Vagina (tissue), 2 donors: ENCODE measurements around the gene DHX57. TPM values are rescaled to one million over a fixed set of nuclear protein-coding genes. Genes with fewer than 3 reads are reported as not detected.
"Not testable (repeated sequence)": the region's sequence is repeated elsewhere in the genome, so short reads cannot be mapped to it uniquely, and the experiment has no call there.

Experiments used
- DNase-seq, 2 donors: peaks; one replicate each; pipeline ENCODE4 v3.0.0-alpha.2; 2017; ENCODE audit errors: extremely low spot score in 2 of 2
- H3K27ac ChIP-seq: fragments of 200-600 bp; sonication (generic); one replicate; pipeline ENCODE4 v1.5.1; 2019
- H3K27me3 ChIP-seq: fragments of 200-600 bp; sonication (generic); one replicate; pipeline ENCODE4 v1.5.1; 2019
- H3K36me3 ChIP-seq, 2 donors: fragments of 200-600 bp; sonication (generic); one replicate each; pipeline ENCODE4 v1.5.1; 2017 to 2019
- H3K4me1 ChIP-seq: fragments of 200-600 bp; sonication (generic); one replicate; pipeline ENCODE4 v1.5.1; 2019
- H3K4me3 ChIP-seq, 2 donors: fragments of 200-600 bp; sonication (generic); 1 replicate in 1 of 2; 2 replicates in 1 of 2; pipeline ENCODE4 v1.5.1; 2016 to 2019
- H3K9me3 ChIP-seq: fragments of 200-600 bp; sonication (generic); one replicate; pipeline ENCODE4 v1.5.1; 2019
- CTCF ChIP-seq, 3 experiments: fragments of 450-650 bp in 2 of 3; fragments of 200-600 bp in 1 of 3; sonication (generic) in 1 of 3; IDR thresholded peaks; one replicate each; pipeline ENCODE4 v1.5.1; 2017 to 2019; ENCODE audit warnings: antibody characterized with exemption in 3 of 3, mild to moderate bottlenecking in 2 of 3, moderate library complexity in 2 of 3
- POLR2A ChIP-seq, 2 donors: fragments of 450-650 bp; IDR thresholded peaks; one replicate each; pipeline ENCODE4 v1.6.1; 2017; ENCODE audit warnings: antibody characterized with exemption in 2 of 2, mild to moderate bottlenecking in 2 of 2, moderate library complexity in 2 of 2
- POLR2AphosphoS5 ChIP-seq, 2 donors: sonication (generic); formaldehyde crosslinking; IDR thresholded peaks; one replicate each; pipeline ENCODE4 v1.9.0; 2017; ENCODE audit warnings: antibody characterized with exemption in 2 of 2, mild to moderate bottlenecking in 2 of 2, low read depth in 1 of 2; ENCODE audit not compliant: insufficient read depth in 1 of 2
- intact Hi-C: fragments of 100-400 bp; cut with DNase I; formaldehyde crosslinking; loops from one replicate; pipeline ENCODE4 v1.15.1; 2023
- total RNA-seq: library from RNA; depleted of rRNA; stranded (reverse); fragments of >200 nt; gene quantifications from one replicate; pipeline ENCODE4 v1.2.3, GENCODE V29; 2016

DHX57 gene
- total RNA-seq, 1 donor from 2014 or later: 10.6 TPM

DNA sequence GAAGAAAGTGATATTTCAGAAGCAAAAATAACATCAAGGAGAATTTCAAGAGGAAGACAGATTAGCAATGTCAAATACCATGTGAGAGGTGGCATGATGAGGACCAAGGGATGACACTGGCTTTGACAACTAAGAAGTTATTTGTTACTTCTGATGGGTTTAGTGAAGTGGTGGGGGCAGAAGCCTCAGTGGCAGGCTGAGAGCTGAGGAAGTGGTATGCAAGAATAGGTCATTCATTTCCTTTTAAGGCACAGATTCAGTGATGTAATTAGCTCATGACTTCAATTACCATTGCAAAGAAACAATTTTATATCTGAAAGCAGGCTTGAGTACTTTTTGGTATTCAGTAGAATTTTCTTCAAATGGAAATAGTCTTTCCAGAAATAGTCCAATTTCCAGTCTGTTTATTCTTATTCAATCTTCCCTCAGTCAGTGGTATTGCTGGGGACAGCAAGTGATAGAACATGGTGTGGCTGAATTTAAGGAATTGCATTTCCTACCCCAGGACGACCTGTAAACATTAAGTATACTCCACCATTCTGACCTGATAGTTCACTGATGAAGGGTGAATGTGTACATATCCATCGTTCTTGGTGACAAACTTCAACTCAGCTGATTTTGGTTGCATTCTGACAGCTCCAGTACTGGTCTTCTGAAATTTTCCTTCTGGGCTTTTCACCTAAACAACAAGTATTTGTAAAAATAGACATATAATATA is 69.6 kb downstream of the DHX57 start:
- intact Hi-C loops: no loop called here
- H3K9me3 ChIP-seq: no peaks in the 10 kb centered on the region
- no peak overlapping the region for H3K4me3 ChIP-seq
- no peak for DNase-seq
- H3K36me3 ChIP-seq: peaks cover 0 to 26% of the 10 kb centered on the region in 2 donors
- H3K4me1 ChIP-seq: no peaks in the 10 kb centered on the region
- H3K27me3 ChIP-seq: no peaks in the 10 kb centered on the region
- H3K27ac ChIP-seq: peak overlapping the region; percentile 51
- TF ChIP-seq POLR2AphosphoS5 (IDR thresholded peaks at IDR 0.05; ENCODE audit: insufficient read depth in 1 of 2, low read depth in 1 of 2) (no peak), CTCF (IDR thresholded peaks at IDR 0.05) (no peak), POLR2A (IDR thresholded peaks at IDR 0.05) (no peak)

GRCh38 chr2:38797953-38798352 is 77.8 kb downstream of the DHX57 start:
- H3K27ac ChIP-seq: no peak overlapping the region
- intact Hi-C loops: no loop called here
- H3K9me3 ChIP-seq: no peaks in the 10 kb centered on the region
- H3K4me3 ChIP-seq: no peak overlapping the region
- H3K36me3 ChIP-seq: no peaks in the 10 kb centered on the region
- DNase-seq: no peak
- TF ChIP-seq POLR2A (IDR thresholded peaks at IDR 0.05): no peak
- TF ChIP-seq CTCF (IDR thresholded peaks at IDR 0.05): no peak
- TF ChIP-seq POLR2AphosphoS5 (IDR thresholded peaks at IDR 0.05; ENCODE audit: insufficient read depth in 1 of 2, low read depth in 1 of 2): no peak
- no peaks in the 10 kb centered on the region for H3K4me1 ChIP-seq
- no peaks in the 10 kb centered on the region for H3K27me3 ChIP-seq

DNA sequence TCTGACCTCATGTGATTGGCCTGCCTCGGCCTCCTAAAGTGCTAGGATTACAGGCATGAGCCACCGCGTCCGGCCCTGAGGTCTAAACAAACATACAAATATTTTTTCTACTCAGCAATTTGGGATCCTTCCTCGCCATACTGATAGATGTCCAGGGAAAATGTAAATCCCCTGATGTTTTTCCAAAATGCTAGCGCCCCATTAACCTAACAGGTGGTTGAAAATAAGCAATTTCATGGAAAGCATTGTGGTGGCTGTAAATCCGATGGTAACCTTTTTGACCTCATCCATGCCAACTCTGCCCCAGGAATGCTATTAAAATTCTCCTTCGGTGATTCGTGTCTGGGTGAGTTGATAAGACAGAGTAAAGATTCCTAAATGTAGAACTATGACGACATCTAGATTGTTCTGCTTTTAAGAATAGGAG is 78.5 kb downstream of the DHX57 start:
- H3K36me3 ChIP-seq: no peaks in the 10 kb centered on the region
- TF ChIP-seq POLR2AphosphoS5 (IDR thresholded peaks at IDR 0.05; ENCODE audit: insufficient read depth in 1 of 2, low read depth in 1 of 2) (no peak), POLR2A (IDR thresholded peaks at IDR 0.05) (no peak), CTCF (IDR thresholded peaks at IDR 0.05) (no peak)
- H3K4me1 ChIP-seq: no peaks in the 10 kb centered on the region
- H3K9me3 ChIP-seq: no peaks in the 10 kb centered on the region
- DNase-seq: no peak
- H3K27me3 ChIP-seq: no peaks in the 10 kb centered on the region
- H3K27ac ChIP-seq: no peak overlapping the region
- H3K4me3 ChIP-seq: no peak overlapping the region
- intact Hi-C loops: no loop called here

DNA sequence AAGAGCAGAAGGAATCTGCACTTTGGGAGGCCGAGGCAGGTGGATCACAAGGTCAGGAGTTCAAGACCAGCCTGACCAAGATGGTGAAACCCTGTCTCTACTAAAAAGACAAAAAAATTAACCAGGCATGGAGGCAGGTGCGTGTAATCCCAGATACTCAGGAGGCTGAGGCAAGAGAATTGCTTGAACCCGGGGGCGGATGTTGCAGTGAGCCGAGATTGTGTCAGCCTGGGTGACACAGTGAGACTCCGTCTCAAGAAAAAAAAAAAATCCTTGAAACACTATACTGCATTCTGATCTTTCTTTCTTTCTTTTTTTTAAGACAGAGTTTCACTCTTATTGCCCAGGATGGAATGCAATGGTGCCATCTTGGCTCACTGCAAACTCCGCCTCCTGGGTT is 80.7 kb downstream of the DHX57 start:
- DNase-seq, H3K36me3 ChIP-seq, H3K9me3 ChIP-seq, H3K27ac ChIP-seq, H3K4me3 ChIP-seq, H3K4me1 ChIP-seq, H3K27me3 ChIP-seq, intact Hi-C loops: not testable (repeated sequence)

GRCh38 chr2:38794235-38794946 is 81.3 kb downstream of the DHX57 start:
- Histone ChIP-seq H3K4me1 (no peaks in the 10 kb centered on the region), H3K9me3 (no peaks in the 10 kb centered on the region), H3K36me3 (no peaks in the 10 kb centered on the region), H3K27me3 (no peaks in the 10 kb centered on the region), H3K4me3 (no peak overlapping the region), H3K27ac (no peak overlapping the region)
- DNase-seq: no peak
- intact Hi-C loops: no loop called here
- TF ChIP-seq CTCF (IDR thresholded peaks at IDR 0.05) (no peak), POLR2AphosphoS5 (IDR thresholded peaks at IDR 0.05; ENCODE audit: insufficient read depth in 1 of 2, low read depth in 1 of 2) (no peak), POLR2A (IDR thresholded peaks at IDR 0.05) (no peak)
